Body of pancreas (tissue), 4 donors: ENCODE measurements around the gene RASGRF2. TPM values are rescaled to one million over a fixed set of nuclear protein-coding genes. Genes with fewer than 3 reads are reported as not detected.

Experiments used
- ATAC-seq: fragments of 150-250 bp; one replicate; pipeline ENCODE4 v1.9.1; 2016
- DNase-seq, 4 donors: peaks; one replicate each; pipeline ENCODE4 v3.0.0-alpha.2; 2019
- H3K27ac ChIP-seq, 4 donors: fragments of 200-600 bp; sonication (generic); 1 replicate in 3 of 4; 2 replicates in 1 of 4; pipeline versions ENCODE4 v1.5.1 to v1.6.1; 2016 to 2019; ENCODE audit warnings: mild to moderate bottlenecking in 1 of 4, mixed read lengths in 1 of 4, moderate library complexity in 1 of 4
- H3K27me3 ChIP-seq, 2 donors: fragments of 200-600 bp; sonication (generic); one replicate each; pipeline ENCODE4 v1.6.0; 2016; ENCODE audit warnings: mild to moderate bottlenecking in 1 of 2
- H3K36me3 ChIP-seq, 2 donors: fragments of 200-600 bp; sonication (generic); replicated peaks in 1 of 2; 2 replicates each; pipeline ENCODE4 v1.5.1; 2016; ENCODE audit warnings: low read depth in 2 of 2; ENCODE audit not compliant: insufficient read depth in 1 of 2
- H3K4me1 ChIP-seq: fragments of 200-600 bp; sonication (generic); one replicate; pipeline ENCODE4 v1.6.0; 2016
- H3K4me3 ChIP-seq, 2 donors: fragments of 200-600 bp; sonication (generic); 1 replicate in 1 of 2; 2 replicates in 1 of 2; pipeline ENCODE4 v1.5.1; 2016 to 2019
- H3K9me3 ChIP-seq, 3 donors: fragments of 200-600 bp; sonication (generic); 1 replicate in 2 of 3; 2 replicates in 1 of 3; pipeline ENCODE4 v1.5.1; 2016
- POLR2A ChIP-seq, 3 donors: fragments of 450-650 bp; IDR thresholded peaks; one replicate each; pipeline ENCODE4 v1.6.1; 2016; ENCODE audit warnings: antibody characterized with exemption in 3 of 3, mild to moderate bottlenecking in 2 of 3
- WGBS, 2 donors: methylation state at CpG; one replicate each; pipeline ENCODE4 v1.1.5; 2017; 5-methylcytosine and 5-hydroxymethylcytosine counted together
- intact Hi-C: fragments of 100-400 bp; cut with DNase I; formaldehyde crosslinking; loops from one replicate; pipeline ENCODE4 v1.15.1; 2023
- total RNA-seq, 2 donors: library from RNA; depleted of rRNA; stranded (reverse); fragments of >200 nt; gene quantifications; one replicate each; pipeline ENCODE4 v1.1.0, GENCODE V29; 2016
- TF ChIP-seq, protein P1 (sequence below), 7 experiments: fragments of 450-650 bp in 4 of 7; fragments of 200-600 bp in 3 of 7; sonication (generic) in 3 of 7; IDR thresholded peaks; one replicate each; pipeline ENCODE4 v1.5.1; 2016 to 2019; ENCODE audit warnings: antibody characterized with exemption in 7 of 7

The RASGRF2 gene
- total RNA-seq, 2 donors from 2014 or later = 1.6 to 3.6 TPM

DNA sequence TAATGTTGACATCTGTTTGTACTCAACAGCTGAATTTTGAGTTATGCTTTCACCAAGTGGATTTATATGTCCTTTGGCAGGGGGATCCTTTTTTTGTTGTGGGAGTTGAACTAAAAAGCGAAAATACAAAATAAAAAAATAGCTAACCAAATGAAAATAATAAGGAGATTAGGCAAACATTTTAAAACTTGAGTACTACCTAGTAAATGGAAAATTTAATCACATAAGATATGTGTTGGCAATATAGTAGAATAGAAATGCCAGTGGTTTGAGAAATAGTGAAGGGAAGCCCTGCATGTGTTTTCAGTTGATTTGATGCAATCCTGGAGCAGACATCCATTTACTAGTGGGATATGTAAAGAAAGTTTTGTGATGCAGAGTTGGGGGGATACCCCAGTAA is 98.0 kb downstream of the RASGRF2 start:
- no peak for ATAC-seq
- H3K27ac ChIP-seq = no peak overlapping the region
- no peak overlapping the region for H3K4me3 ChIP-seq
- H3K9me3 ChIP-seq = no peaks in the 10 kb centered on the region
- 67 to 76% methylated on average over 1 of the region's 1 CpG for WGBS, 2 donors
- no peaks in the 10 kb centered on the region for H3K4me1 ChIP-seq
- no peak for DNase-seq
- no peaks in the 10 kb centered on the region for H3K36me3 ChIP-seq
- intact Hi-C loops = no loop called here
- no peak for TF ChIP-seq POLR2A (IDR thresholded peaks at IDR 0.05)
- TF ChIP-seq, protein P1, sequence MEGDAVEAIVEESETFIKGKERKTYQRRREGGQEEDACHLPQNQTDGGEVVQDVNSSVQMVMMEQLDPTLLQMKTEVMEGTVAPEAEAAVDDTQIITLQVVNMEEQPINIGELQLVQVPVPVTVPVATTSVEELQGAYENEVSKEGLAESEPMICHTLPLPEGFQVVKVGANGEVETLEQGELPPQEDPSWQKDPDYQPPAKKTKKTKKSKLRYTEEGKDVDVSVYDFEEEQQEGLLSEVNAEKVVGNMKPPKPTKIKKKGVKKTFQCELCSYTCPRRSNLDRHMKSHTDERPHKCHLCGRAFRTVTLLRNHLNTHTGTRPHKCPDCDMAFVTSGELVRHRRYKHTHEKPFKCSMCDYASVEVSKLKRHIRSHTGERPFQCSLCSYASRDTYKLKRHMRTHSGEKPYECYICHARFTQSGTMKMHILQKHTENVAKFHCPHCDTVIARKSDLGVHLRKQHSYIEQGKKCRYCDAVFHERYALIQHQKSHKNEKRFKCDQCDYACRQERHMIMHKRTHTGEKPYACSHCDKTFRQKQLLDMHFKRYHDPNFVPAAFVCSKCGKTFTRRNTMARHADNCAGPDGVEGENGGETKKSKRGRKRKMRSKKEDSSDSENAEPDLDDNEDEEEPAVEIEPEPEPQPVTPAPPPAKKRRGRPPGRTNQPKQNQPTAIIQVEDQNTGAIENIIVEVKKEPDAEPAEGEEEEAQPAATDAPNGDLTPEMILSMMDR (IDR thresholded peaks at IDR 0.05) = no peak
- H3K27me3 ChIP-seq = no peaks in the 10 kb centered on the region

DNA sequence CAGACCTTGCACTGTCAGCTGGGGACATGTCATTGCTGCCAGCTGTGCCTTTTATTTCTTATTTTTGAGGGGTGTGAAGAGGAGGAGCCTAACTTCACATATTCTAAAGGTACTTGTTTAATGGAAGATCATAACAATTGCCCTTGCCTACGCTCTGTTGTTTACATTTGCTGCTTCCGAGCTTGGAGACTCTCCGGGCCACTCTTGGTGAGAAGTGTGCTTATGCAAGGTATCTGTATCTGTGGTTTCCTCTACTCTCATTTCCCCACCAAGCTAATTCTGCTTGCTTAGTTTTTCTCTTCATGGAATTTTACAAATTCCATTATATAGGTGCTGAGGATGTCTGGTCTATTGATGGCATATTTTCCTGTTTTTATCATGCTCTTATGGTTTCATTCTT is 105.3 kb downstream of the RASGRF2 start:
- no peak for TF ChIP-seq POLR2A (IDR thresholded peaks at IDR 0.05)
- TF ChIP-seq, protein P1 (IDR thresholded peaks at IDR 0.05) = no peak
- no peaks in the 10 kb centered on the region for H3K4me1 ChIP-seq
- H3K27me3 ChIP-seq = peaks cover 0 to 5% of the 10 kb centered on the region in 2 donors
- DNase-seq (no peak), ATAC-seq (no peak)
- no peaks in the 10 kb centered on the region for H3K9me3 ChIP-seq
- 23 to 29% methylated on average over 3 of the region's 3 CpGs for WGBS, 2 donors
- H3K27ac ChIP-seq = no peak overlapping the region
- intact Hi-C loops = no loop called here
- no peak overlapping the region for H3K4me3 ChIP-seq
- H3K36me3 ChIP-seq = no peaks in the 10 kb centered on the region

DNA sequence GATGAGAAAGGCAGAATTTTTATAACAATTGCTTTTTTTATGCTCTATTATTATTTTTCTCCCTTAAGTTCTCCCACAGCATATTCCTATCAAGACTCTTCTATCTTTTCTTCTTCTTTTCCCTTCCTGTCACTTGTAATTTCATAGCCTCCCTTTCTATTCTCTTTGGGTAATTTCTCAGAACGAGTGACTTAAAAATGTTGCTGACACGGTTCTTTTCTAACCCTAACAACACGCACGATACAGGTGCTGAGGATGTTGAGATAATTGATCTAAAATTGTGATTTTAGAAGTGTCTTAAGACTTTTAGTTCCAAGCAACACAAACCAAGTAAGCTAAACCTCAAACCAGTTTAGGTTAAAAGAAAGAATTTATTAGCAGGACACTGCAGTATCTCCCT is 105.9 kb downstream of the RASGRF2 start:
- H3K9me3 ChIP-seq = no peaks in the 10 kb centered on the region
- whole genome bisulfite sequencing, 2 donors = 62 to 81% methylated on average over 4 of the region's 4 CpGs
- no peaks in the 10 kb centered on the region for H3K36me3 ChIP-seq
- H3K4me1 ChIP-seq = no peaks in the 10 kb centered on the region
- DNase-seq (no peak), ATAC-seq (no peak)
- no peak for TF ChIP-seq POLR2A (IDR thresholded peaks at IDR 0.05)
- TF ChIP-seq, protein P1 (IDR thresholded peaks at IDR 0.05) = no peak
- no peak overlapping the region for H3K27ac ChIP-seq
- no peak overlapping the region for H3K4me3 ChIP-seq
- H3K27me3 ChIP-seq = peaks cover 0 to 5% of the 10 kb centered on the region in 2 donors
- intact Hi-C loops = no loop called here

DNA sequence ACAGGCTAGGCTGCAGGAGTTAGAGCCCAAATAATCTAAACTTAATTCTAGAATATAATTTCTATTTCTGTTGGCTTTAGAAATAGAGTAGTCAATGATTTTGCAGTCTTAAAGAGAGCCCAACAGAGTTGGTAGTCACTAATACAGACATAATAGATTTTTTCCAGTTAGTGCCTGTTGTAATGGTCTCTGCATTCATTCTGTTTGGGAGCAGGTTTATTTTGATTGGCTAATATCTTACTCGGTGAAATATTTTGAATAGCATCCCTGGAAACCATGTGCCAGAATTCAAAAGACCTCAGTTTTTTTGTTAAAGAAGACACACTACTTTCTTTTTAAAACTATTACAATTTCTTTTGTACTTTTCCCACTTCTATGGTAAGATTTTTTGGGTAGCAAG is 107.2 kb downstream of the RASGRF2 start:
- no peak for TF ChIP-seq POLR2A (IDR thresholded peaks at IDR 0.05)
- TF ChIP-seq, protein P1 (IDR thresholded peaks at IDR 0.05) = no peak
- peaks cover 0 to 5% of the 10 kb centered on the region in 2 donors for H3K27me3 ChIP-seq
- intact Hi-C loops = no loop called here
- WGBS, 2 donors = 49 to 69% methylated on average over 1 of the region's 1 CpG
- no peak overlapping the region for H3K4me3 ChIP-seq
- DNase-seq = no peak
- H3K36me3 ChIP-seq = no peaks in the 10 kb centered on the region
- H3K27ac ChIP-seq = no peak overlapping the region
- H3K9me3 ChIP-seq = no peaks in the 10 kb centered on the region
- no peaks in the 10 kb centered on the region for H3K4me1 ChIP-seq
- no peak for ATAC-seq

DNA sequence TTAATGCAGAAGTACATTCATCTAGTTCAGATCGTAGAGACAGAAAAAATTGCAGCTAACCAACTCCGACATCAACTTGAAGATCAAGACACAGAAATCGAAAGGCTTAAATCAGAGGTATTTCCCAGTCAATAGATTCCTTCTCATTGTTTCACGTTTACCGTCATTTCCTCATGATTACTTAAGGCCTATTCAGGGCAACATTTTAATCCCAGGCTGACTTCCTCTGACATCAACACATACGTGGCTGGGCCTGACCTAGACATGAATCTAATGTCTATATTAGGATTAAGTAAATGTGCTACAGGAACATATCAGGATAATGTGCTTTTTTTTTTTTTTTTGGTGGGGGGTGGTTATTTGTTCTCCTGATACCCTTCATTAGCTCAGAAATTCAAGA is 107.9 kb downstream of the RASGRF2 start:
- Histone ChIP-seq H3K27me3 (peaks cover 0 to 5% of the 10 kb centered on the region in 2 donors), H3K36me3 (no peaks in the 10 kb centered on the region), H3K9me3 (no peaks in the 10 kb centered on the region), H3K4me1 (no peaks in the 10 kb centered on the region), H3K27ac (no peak overlapping the region), H3K4me3 (no peak overlapping the region)
- no peak for TF ChIP-seq POLR2A (IDR thresholded peaks at IDR 0.05)
- TF ChIP-seq, protein P1 (IDR thresholded peaks at IDR 0.05) = no peak
- intact Hi-C loops = no loop called here
- no peak for DNase-seq
- ATAC-seq = no peak
- WGBS, 2 donors = 63 to 65% methylated on average over 6 of the region's 6 CpGs
